DLD1 (cell line): Measurements from ENCODE around the gene DEGS2.

ENCODE experiments used
- in situ Hi-C: cut with HindIII; loops from 2 replicates; pipeline ENCODE4 v1.10.0; 2017; ENCODE audit warnings: low sequenced_read_pairs

The DEGS2 gene

GRCh38 chr14:100134586-100134985 is 24.9 kb downstream of the DEGS2 start:
- in situ Hi-C loops, result loop anchor here (5.0 kb wide), 1 partner anchor 67 kb away; the partner anchor contains the start of gene EVL

GRCh38 chr14:100132903-100133510 is 26.4 kb downstream of the DEGS2 start:
- in situ Hi-C loops, result loop anchor here (5.0 kb wide), 1 partner anchor 66 kb away; the partner anchor contains the start of gene EVL

DNA sequence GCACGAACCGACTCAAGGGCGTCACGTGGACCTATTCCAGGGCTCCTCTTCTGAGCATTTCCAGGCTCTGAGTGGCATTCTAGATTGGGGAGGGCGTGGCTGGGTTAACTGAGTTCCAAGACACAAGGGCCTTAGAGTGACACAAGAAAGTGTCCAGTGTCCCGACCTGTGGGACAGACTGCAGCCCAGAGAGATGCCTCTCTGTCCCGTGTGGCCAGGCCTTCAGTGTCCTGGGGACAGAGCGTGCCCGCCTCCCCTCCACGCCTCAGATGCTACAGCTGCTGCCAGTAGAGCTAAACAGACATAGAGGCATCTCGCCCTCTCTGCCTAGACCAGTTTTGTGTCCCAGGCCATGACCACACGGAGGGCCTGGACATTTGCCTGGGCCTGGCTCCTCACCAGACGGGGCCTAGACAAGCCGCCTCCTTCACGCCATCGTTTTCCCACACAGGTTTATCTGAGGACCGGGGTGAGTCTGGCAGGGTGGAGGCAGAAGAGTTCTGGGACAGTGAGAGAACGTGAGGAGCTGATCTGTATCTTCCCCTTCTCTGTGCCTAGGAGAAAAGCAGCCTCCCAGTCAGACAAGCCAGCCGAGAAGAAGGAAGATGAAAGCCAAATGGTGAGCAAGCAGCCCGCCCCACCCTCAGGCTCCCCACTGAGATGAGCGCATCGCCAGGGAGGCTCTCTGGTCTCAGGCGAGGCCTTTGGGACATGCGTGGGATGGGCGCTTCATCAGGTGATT is 27.1 kb downstream of the DEGS2 start:
- in situ Hi-C loops, result loop anchor here (5.0 kb wide), 1 partner anchor 65 kb away; the partner anchor contains the start of gene EVL

DNA sequence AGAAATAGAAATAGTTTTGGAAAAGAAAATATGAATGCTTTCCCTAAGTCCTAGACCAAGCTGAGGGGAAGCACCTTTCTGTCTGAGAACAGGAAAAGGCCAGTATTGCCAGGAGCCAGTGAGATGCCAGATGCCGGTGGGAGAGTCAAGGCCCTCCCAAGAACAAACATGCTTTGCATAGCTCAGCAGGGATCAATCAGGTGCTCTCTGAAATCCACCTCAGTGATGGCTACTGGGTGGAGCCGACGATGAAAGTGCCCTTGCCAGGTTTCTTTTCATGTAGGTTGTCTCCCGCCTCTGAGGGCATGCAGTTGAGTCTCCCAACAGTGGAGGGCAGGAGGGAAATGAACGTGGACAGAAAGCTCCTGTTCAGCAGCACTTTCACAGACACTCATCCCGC is 28.3 kb downstream of the DEGS2 start:
- in situ Hi-C loops, result loop anchor here (5.0 kb wide), 1 partner anchor 64 kb away; the partner anchor contains the start of gene EVL

- in situ Hi-C loops, result loop anchor here (5.0 kb wide), 1 partner anchor 63 kb away; the partner anchor contains the start of gene EVL
Observed at GRCh38 chr14:100130521-100130920, 28.9 kb downstream of the DEGS2 start.

DNA sequence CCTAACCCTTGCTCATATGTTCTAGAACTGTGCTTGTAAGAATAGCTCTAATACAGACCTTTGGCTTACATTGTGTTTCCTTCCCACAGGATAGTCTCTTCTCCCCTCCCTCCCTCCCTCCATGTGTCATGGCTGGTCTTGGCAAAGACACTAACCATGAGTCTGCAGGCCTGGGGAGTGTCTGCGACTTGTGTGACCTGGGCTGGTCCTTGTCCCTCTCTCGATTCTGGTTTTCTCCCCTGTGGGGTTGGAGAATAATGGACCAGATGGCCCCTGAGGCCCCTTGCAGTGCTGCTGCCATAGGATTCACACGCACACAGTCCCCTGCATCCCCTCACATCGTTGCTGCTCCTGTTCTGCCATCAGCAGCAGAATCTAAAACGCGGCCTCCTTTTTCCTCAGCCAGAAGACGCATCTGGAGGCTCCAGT is 30.3 kb downstream of the DEGS2 start:
- in situ Hi-C loops, result no loop called here

DNA sequence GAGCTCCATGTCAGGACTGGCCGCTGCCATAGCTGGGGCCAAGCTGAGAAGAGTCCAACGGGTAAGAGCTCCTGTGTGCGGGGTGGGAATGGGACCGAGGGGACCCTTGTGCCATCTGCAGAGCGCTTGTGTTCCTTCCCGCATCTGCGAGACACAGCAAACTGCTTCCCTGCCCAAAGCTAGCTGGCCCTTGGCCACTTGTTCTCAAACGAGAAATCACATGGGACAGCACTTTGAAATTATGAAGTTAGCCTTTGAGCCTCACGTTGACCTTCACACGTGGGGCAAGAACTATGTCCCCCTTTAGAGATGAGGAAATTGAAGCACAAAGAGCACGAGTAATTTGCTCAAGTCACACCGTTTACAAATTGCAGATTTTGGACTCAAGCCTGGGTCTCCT is 30.8 kb downstream of the DEGS2 start:
- in situ Hi-C loops, result no loop called here

- in situ Hi-C loops, result no loop called here
Observed at GRCh38 chr14:100127853-100128455, 31.5 kb downstream of the DEGS2 start.

DNA sequence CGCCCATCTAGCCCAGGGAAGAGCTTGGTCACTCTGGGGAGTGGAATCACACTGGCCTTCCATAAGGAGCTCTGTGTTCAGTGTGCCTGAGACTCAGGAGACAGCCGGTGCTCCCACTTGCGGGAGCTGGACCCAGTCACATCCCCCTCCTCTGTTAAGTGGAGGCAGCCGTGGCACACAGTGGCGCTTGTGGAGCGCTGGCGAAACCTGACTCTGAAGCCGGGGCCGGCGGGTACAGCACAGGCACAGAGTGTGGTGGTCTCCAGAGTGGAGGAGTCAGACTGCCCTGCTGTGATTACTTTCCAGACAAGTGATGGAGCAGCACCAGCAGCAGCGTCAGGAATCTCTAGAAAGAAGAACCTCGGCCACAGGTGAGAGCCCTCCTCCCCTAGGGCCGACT is 33.0 kb downstream of the DEGS2 start:
- in situ Hi-C loops, result no loop called here

DNA sequence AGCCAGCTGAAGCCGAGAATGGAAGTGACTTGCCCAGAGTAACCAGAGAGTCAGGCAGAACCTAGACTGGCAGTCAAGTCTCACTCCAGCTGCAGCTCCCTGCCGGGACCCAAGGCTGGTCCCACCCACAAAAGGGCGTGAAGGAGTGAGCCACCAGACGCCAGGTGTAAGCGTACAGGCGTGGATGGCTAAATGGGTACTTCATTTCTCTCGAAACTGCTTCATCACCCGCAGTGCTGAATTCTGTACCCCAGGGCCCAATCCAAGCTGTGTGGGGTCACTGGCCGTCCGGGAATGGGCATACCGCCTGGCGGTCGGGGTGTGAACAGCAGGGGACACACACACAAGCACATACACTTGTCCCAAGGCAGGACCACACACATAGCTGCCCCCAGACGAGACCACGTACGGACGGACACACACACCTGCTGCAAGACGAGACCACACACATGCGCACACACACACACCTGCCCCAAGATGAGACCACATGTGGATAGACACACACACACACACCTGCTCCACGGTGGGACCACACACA is 34.8 kb downstream of the DEGS2 start:
- in situ Hi-C loops, result no loop called here

GRCh38 chr14:100123618-100124017 is 35.8 kb downstream of the DEGS2 start:
- in situ Hi-C loops, result no loop called here

DNA sequence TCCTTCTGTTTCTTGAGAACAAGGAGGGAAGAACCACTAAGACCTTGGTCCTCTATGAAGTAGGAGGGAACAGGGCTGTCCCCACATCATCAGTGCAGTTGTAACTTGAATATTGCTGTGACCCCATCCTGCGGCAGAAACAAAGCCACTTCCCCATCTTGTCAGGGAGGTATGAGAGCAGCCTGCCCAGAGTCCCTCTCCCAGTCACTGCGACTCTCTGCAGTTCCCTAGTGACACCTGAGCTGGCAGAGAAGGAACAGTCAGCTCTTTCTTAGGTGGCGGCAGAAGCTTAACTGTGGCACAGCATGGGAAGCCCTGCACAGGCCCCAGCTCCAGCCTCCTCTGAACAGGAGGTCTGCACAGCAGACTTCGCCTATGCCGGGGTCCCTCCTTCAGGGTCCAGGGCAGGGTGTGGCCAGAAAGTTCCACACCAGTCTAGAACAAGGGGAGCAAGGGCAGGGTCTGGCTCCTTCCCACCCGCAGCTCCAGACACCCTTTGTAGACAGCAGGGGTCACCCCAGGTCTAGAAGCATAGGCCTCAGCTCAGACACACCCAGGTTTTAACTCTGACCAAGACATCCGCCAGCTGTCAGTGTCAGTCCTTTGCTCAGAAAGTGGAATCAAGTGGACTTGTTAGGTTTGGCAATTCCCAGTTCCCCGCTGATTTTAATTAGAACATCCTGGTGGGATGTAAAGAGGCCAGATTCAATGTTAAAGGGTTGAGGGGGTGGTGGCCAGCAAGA is 36.8 kb downstream of the DEGS2 start:
- in situ Hi-C loops, result no loop called here

- in situ Hi-C loops, result no loop called here
Observed at GRCh38 chr14:100121643-100122480, 37.6 kb downstream of the DEGS2 start.

DNA sequence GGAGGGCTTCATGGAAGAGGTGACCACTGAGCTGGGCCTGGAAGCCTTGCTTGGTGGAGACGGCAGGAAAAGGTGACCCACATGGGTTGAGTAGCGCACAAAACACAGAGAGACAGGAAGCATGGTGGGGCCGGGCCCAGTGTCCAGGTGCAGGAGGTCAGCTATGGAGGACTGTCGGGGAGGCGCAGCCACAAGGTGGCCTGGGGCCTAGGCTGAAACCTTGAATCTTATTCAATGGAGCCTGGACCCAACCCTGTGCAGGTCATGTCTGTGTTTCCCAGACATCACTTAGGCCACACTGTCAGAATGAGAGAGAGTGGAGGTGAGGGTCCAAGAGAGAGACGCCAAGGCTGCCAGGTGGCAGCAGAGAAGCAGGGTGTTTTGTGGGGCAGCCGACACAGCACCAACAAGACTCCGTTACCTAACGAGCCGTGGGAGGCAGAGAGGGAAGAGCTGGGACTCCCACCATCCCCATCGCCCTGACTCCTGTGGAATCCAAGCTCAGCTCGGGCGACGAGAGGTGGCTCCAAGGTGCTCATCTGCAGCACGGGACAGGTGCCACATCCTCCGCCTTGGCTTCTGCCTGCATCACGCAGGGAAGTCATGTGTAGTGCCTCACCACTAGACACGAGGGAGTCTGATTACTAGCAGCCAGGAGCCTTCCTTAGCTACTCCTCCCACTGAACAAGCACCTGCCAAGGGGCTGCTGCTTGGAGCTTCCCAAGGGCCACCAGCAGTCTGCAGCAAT is 38.7 kb downstream of the DEGS2 start:
- in situ Hi-C loops, result no loop called here

DNA sequence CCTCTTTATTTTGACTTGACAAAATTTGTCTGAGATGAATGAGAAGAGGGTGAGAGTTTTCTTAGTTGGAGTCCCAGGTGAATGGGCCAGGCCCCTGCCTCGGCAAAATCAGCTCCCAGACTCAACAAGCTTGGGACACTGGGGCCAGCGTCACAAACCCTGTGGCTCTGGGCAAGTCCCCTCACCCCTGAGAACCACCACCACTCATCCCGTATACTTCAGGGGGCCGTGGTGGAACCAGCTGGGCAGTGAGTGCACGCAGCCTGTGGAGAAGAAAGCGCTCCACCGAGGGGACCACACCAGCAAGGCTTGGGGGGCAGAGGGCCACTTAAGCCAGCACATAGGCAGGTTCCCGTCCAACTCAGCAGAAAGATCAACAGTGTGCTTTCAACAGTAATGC is 40.2 kb downstream of the DEGS2 start:
- in situ Hi-C loops, result no loop called here

GRCh38 chr14:100118396-100119011 is 40.9 kb downstream of the DEGS2 start:
- in situ Hi-C loops, result no loop called here

GRCh38 chr14:100117633-100118395 is 41.6 kb downstream of the DEGS2 start:
- in situ Hi-C loops, result no loop called here

- in situ Hi-C loops, result no loop called here
Observed at GRCh38 chr14:100117026-100117425, 42.4 kb downstream of the DEGS2 start.
